Measurements from ENCODE around the gene ZNF804A. TPM values are rescaled to one million over a fixed set of nuclear protein-coding genes. Genes with fewer than 3 reads are reported as not detected.
"Not testable (repeated sequence)": the region's sequence is repeated elsewhere in the genome, so short reads cannot be mapped to it uniquely, and the experiment has no call there.

The ZNF804A gene
- polyA plus RNA-seq, 4 donors: 0.52 to 2.5 (median 1.6) TPM

GRCh38 chr2:184793176-184793575 lies 194.8 kb downstream of the ZNF804A start:
- DNase-seq (ENCODE audit: low read depth in 4 of 4, low spot score in 3 of 4): no peak

- DNase-seq (ENCODE audit: low read depth in 4 of 4, low spot score in 3 of 4): no peak
Observed at GRCh38 chr2:184799379-184799778, 201.1 kb downstream of the ZNF804A start.

GRCh38 chr2:184814421-184814820 lies 216.1 kb downstream of the ZNF804A start:
- no peak for DNase-seq (ENCODE audit: low read depth in 4 of 4, low spot score in 3 of 4)

- DNase-seq (ENCODE audit: low read depth in 4 of 4, low spot score in 3 of 4): no peak
Observed at GRCh38 chr2:184815824-184816223, 217.5 kb downstream of the ZNF804A start.

- DNase-seq (ENCODE audit: low read depth in 4 of 4, low spot score in 3 of 4): no peak
Observed at GRCh38 chr2:184824597-184824996, 226.3 kb downstream of the ZNF804A start.

- DNase-seq (ENCODE audit: low read depth in 4 of 4, low spot score in 3 of 4): no peak
Observed at GRCh38 chr2:184830531-184830930, 232.2 kb downstream of the ZNF804A start.

GRCh38 chr2:184834699-184835397 lies 236.5 kb downstream of the ZNF804A start:
- peak in 2 of 4 donors; percentile 1 to 2 for DNase-seq (ENCODE audit: low read depth in 4 of 4, low spot score in 3 of 4)

- DNase-seq (ENCODE audit: low read depth in 4 of 4, low spot score in 3 of 4): peak in 1 of 4 donors; percentile 0
Observed at GRCh38 chr2:184835398-184835715, 237.0 kb downstream of the ZNF804A start.

- DNase-seq (ENCODE audit: low read depth in 4 of 4, low spot score in 3 of 4): no peak
Observed at GRCh38 chr2:184847331-184847730, 249.0 kb downstream of the ZNF804A start.

- DNase-seq (ENCODE audit: low read depth in 4 of 4, low spot score in 3 of 4): no peak
Observed at GRCh38 chr2:184849516-184849915, 251.2 kb downstream of the ZNF804A start.

- DNase-seq (ENCODE audit: low read depth in 4 of 4, low spot score in 3 of 4): no peak
Observed at GRCh38 chr2:184851576-184851975, 253.2 kb downstream of the ZNF804A start.

GRCh38 chr2:184859187-184859586 lies 260.9 kb downstream of the ZNF804A start:
- DNase-seq (ENCODE audit: low read depth in 4 of 4, low spot score in 3 of 4): no peak

GRCh38 chr2:184860744-184861143 lies 262.4 kb downstream of the ZNF804A start:
- DNase-seq (ENCODE audit: low read depth in 4 of 4, low spot score in 3 of 4): no peak

GRCh38 chr2:184875212-184875611 lies 276.9 kb downstream of the ZNF804A start:
- no peak for DNase-seq (ENCODE audit: low read depth in 4 of 4, low spot score in 3 of 4)

GRCh38 chr2:184875911-184876310 lies 277.6 kb downstream of the ZNF804A start:
- no peak for DNase-seq (ENCODE audit: low read depth in 4 of 4, low spot score in 3 of 4)

- no peak for DNase-seq (ENCODE audit: low read depth in 4 of 4, low spot score in 3 of 4)
Observed at GRCh38 chr2:184877909-184878308, 279.6 kb downstream of the ZNF804A start.

GRCh38 chr2:184879671-184880070 lies 281.3 kb downstream of the ZNF804A start:
- no peak for DNase-seq (ENCODE audit: low read depth in 4 of 4, low spot score in 3 of 4)

- DNase-seq (ENCODE audit: low read depth in 4 of 4, low spot score in 3 of 4): not testable (repeated sequence)
Observed at GRCh38 chr2:184886585-184886984, 288.3 kb downstream of the ZNF804A start.

- DNase-seq (ENCODE audit: low read depth in 4 of 4, low spot score in 3 of 4): no peak
Observed at GRCh38 chr2:184890311-184890710, 292.0 kb downstream of the ZNF804A start.

- no peak for DNase-seq (ENCODE audit: low read depth in 4 of 4, low spot score in 3 of 4)
Observed at GRCh38 chr2:184904991-184905390, 306.7 kb downstream of the ZNF804A start.

- DNase-seq (ENCODE audit: low read depth in 4 of 4, low spot score in 3 of 4): no peak
Observed at GRCh38 chr2:184906160-184906559, 307.8 kb downstream of the ZNF804A start.

GRCh38 chr2:184906709-184907108 lies 308.4 kb downstream of the ZNF804A start:
- no peak for DNase-seq (ENCODE audit: low read depth in 4 of 4, low spot score in 3 of 4)

- DNase-seq (ENCODE audit: low read depth in 4 of 4, low spot score in 3 of 4): no peak
Observed at GRCh38 chr2:184908966-184909365, 310.6 kb downstream of the ZNF804A start.
